ENCODE measurements around the gene E2F6. TPM values are rescaled to one million over a fixed set of nuclear protein-coding genes. Genes with fewer than 3 reads are reported as not detected.

E2F6 gene
- total RNA-seq, 3 donors from 2014 or later, result 21.1 to 25.0 (median 23.3) TPM

DNA sequence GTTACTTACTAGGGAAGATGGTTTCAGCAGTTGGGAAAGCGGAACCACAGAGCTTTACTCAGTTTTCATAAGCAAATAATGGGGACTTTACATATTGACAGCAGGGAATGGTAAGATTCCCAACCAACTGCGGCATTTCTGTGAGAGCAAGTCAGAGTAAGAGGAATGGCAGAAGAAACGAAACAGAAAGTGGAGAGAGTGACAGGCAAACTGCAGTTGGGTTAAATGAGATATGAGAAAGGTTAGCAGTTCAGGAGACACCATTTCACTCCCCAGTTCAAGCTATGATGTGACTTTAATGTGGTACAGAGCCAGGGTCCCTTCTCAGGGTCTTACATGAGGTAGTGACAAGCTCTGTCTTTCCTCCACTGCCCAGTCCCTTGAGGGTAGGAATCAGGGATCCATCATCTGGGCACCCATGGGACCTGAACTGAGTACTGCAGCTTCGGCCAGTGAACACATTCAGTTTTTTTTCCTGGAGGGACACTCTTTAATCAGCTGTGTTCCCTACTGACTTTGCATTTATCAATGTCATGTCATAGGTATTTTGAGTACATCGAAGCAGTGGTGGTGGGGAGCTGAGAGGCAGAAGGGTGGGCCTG lies 34.8 kb upstream of the E2F6 start:
- intact Hi-C loops (cut with DNase I; ENCODE audit: low total_unique reads), result no loop called here
- Histone ChIP-seq H3K4me3 (no peak overlapping the region), H3K4me1 (peaks cover 0 to 2% of the 10 kb centered on the region in 2 donors), H3K27ac (no peak overlapping the region), H3K36me3 (no peaks in the 10 kb centered on the region), H3K9me3 (no peaks in the 10 kb centered on the region), H3K27me3 (no peaks in the 10 kb centered on the region)
- TF ChIP-seq POLR2AphosphoS5 (IDR thresholded peaks at IDR 0.05) (no peak), POLR2A (IDR thresholded peaks at IDR 0.05) (no peak), CTCF (IDR thresholded peaks at IDR 0.05) (no peak)
- no peak for DNase-seq (ENCODE audit: low spot score in 2 of 2)

GRCh38 chr2:11499081-11499743 lies 33.3 kb upstream of the E2F6 start:
- H3K4me3 ChIP-seq, result no peak overlapping the region
- H3K27ac ChIP-seq, result no peak overlapping the region

DNA sequence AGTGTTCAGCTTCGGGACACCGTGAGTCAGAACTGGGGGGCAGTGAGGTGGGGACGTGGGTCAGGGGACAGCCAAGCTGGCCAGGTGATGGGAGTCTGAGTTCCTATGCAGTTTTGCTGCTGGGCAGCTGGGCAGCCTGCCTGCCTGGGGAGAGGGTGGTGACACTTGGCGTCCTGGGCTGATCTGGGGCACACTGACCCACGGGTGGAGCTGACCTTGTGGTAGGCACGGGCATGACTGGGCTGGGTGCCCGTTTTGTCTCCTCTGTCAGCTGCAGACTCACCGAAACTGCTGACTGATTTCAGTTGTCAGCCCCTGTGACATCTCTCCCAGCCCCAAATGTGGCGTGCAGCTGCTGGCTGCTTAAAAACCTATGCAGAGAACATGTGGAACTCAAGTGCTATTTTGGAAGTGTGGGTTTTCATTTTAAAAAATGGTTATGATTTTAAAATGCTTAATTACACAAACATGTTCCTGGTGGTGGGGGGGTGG lies 32.6 kb upstream of the E2F6 start:
- peak in 1 of 3 donors; percentile 25 for TF ChIP-seq POLR2AphosphoS5 (IDR thresholded peaks at IDR 0.05)
- TF ChIP-seq POLR2A (IDR thresholded peaks at IDR 0.05), result no peak
- Histone ChIP-seq H3K27ac (peak overlapping the region; percentile 22 to 75), H3K36me3 (no peaks in the 10 kb centered on the region), H3K9me3 (no peaks in the 10 kb centered on the region), H3K27me3 (no peaks in the 10 kb centered on the region), H3K4me1 (no peaks in the 10 kb centered on the region), H3K4me3 (peak overlapping the region in 1 of 3 donors; percentile 24)
- peak; percentile 48 to 69 for DNase-seq (ENCODE audit: low spot score in 2 of 2)
- intact Hi-C loops (cut with DNase I; ENCODE audit: low total_unique reads), result no loop called here

More at GRCh38 chr2:11499081-11499743, 33.3 kb upstream of the E2F6 start:
- Histone ChIP-seq H3K9me3 (no peaks in the 10 kb centered on the region), H3K36me3 (no peaks in the 10 kb centered on the region), H3K27me3 (no peaks in the 10 kb centered on the region), H3K4me1 (no peaks in the 10 kb centered on the region)
- intact Hi-C loops (cut with DNase I; ENCODE audit: low total_unique reads), result no loop called here
- TF ChIP-seq POLR2AphosphoS5 (IDR thresholded peaks at IDR 0.05) (no peak), CTCF (IDR thresholded peaks at IDR 0.05) (no peak), POLR2A (IDR thresholded peaks at IDR 0.05) (no peak)
- DNase-seq (ENCODE audit: low spot score in 2 of 2), result no peak

GRCh38 chr2:11495844-11496681 lies 30.1 kb upstream of the E2F6 start:
- TF ChIP-seq CTCF (IDR thresholded peaks at IDR 0.05) (no peak), POLR2AphosphoS5 (IDR thresholded peaks at IDR 0.05) (no peak), POLR2A (IDR thresholded peaks at IDR 0.05) (no peak)
- no peak for DNase-seq (ENCODE audit: low spot score in 2 of 2)
- Histone ChIP-seq H3K9me3 (no peaks in the 10 kb centered on the region), H3K4me1 (no peaks in the 10 kb centered on the region), H3K4me3 (no peak overlapping the region), H3K36me3 (no peaks in the 10 kb centered on the region), H3K27me3 (no peaks in the 10 kb centered on the region), H3K27ac (no peak overlapping the region)
- intact Hi-C loops (cut with DNase I; ENCODE audit: low total_unique reads), result no loop called here

GRCh38 chr2:11494310-11494709 lies 28.3 kb upstream of the E2F6 start:
- Histone ChIP-seq H3K36me3 (no peaks in the 10 kb centered on the region), H3K9me3 (no peaks in the 10 kb centered on the region), H3K27ac (no peak overlapping the region), H3K27me3 (no peaks in the 10 kb centered on the region), H3K4me3 (no peak overlapping the region), H3K4me1 (no peaks in the 10 kb centered on the region)
- TF ChIP-seq POLR2A (IDR thresholded peaks at IDR 0.05) (no peak), POLR2AphosphoS5 (IDR thresholded peaks at IDR 0.05) (no peak), CTCF (IDR thresholded peaks at IDR 0.05) (no peak)
- no peak for DNase-seq (ENCODE audit: low spot score in 2 of 2)
- intact Hi-C loops (cut with DNase I; ENCODE audit: low total_unique reads), result no loop called here
